ENCODE measurements around the gene THEMIS. TPM values are rescaled to one million over a fixed set of nuclear protein-coding genes. Genes with fewer than 3 reads are reported as not detected.

THEMIS gene, protein sequence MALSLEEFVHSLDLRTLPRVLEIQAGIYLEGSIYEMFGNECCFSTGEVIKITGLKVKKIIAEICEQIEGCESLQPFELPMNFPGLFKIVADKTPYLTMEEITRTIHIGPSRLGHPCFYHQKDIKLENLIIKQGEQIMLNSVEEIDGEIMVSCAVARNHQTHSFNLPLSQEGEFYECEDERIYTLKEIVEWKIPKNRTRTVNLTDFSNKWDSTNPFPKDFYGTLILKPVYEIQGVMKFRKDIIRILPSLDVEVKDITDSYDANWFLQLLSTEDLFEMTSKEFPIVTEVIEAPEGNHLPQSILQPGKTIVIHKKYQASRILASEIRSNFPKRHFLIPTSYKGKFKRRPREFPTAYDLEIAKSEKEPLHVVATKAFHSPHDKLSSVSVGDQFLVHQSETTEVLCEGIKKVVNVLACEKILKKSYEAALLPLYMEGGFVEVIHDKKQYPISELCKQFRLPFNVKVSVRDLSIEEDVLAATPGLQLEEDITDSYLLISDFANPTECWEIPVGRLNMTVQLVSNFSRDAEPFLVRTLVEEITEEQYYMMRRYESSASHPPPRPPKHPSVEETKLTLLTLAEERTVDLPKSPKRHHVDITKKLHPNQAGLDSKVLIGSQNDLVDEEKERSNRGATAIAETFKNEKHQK
- total RNA-seq = 1 to 10 TPM in 3 of 9 donors, under 1 TPM in 5, not detected in 1; 0.14 to 2.6 (median 0.39) TPM
- under 1 TPM; 0.07 to 0.31 (median 0.16) TPM for polyA plus RNA-seq
- long read RNA-seq, donor 1 = 0 reads
- long read RNA-seq, donor 2 = 0 reads
- long read RNA-seq, donor 3 = 0 reads
- long read RNA-seq, donor 4 = 0 reads
- long read RNA-seq, donor 5 = 0 reads
- long read RNA-seq, donor 6 = 0 reads
- long read RNA-seq, donor 7 = 0 reads
- long read RNA-seq, donor 8 = 0 reads
- long read RNA-seq, donor 9 = 0 reads
- long read RNA-seq, donor 10 = 0 reads

DNA sequence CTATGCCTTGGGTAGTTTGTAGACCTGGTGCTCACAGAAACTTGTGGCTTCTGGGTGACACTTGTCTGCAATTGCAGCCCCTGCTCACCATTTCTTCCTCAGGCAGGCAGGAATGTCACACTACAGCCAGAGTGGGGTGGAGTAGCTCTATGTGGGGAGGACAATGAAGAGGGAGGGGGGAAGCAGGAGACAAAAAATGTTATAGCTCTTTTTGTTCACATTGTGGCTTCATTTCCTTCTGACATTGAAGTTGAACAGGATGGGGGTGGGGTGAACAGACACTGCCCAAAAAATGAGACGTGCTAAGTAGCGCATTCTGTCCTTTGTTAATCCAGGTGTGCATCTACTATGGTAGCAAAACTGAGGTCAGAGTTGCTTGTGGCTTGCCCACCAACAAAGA is at the start of gene THEMIS:
THEMIS (minus strand) TSS at position 124 of the 400 bp plus-strand sequence. CDS start 126 bp downstream, outside the sequence.
- 72 to 92% (median 85%) methylated on average over 2 of the region's 2 CpGs for WGBS, 4 donors
- H3K4me3 ChIP-seq = no peak within 1 kb of the TSS
- intact Hi-C loops (cut with DNase I) = no loop called here

DNA sequence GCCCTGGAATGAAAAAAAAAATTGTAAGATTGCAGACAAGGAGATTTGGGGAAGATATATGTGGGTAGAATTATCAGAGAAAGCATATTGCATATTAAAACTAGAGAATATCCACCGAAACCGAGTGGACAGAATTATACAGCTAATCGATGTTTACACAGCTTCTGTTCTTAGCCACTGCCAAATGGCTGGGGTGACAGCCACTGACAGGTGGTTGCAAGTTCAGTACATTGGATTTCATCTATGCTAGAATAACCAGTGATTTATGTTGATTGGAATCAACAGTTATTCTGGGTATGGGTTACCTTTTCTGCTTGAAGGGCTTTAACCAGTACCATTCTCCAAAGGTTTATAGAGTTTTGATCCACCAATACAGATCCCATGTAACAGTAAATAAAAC is 48.4 kb upstream of the THEMIS start:
- WGBS, 4 donors = 82 to 90% (median 88%) methylated on average over 3 of the region's 3 CpGs
- Histone ChIP-seq H3K36me3 (replicated peaks in 1 of 2) (no peaks in the 10 kb centered on the region), H3K4me3 (no peak overlapping the region), H3K27me3 (no peaks in the 10 kb centered on the region), H3K4me1 (replicated peaks in 1 of 2) (no peaks in the 10 kb centered on the region), H3K27ac (no peak overlapping the region), H3K9me3 (replicated peaks in 1 of 3) (no peaks in the 10 kb centered on the region)
- no peak for DNase-seq
- intact Hi-C loops (cut with DNase I) = no loop called here
- TF ChIP-seq, protein P1, sequence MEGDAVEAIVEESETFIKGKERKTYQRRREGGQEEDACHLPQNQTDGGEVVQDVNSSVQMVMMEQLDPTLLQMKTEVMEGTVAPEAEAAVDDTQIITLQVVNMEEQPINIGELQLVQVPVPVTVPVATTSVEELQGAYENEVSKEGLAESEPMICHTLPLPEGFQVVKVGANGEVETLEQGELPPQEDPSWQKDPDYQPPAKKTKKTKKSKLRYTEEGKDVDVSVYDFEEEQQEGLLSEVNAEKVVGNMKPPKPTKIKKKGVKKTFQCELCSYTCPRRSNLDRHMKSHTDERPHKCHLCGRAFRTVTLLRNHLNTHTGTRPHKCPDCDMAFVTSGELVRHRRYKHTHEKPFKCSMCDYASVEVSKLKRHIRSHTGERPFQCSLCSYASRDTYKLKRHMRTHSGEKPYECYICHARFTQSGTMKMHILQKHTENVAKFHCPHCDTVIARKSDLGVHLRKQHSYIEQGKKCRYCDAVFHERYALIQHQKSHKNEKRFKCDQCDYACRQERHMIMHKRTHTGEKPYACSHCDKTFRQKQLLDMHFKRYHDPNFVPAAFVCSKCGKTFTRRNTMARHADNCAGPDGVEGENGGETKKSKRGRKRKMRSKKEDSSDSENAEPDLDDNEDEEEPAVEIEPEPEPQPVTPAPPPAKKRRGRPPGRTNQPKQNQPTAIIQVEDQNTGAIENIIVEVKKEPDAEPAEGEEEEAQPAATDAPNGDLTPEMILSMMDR (IDR thresholded peaks at IDR 0.05) = no peak
- no peak for TF ChIP-seq POLR2A (IDR thresholded peaks at IDR 0.05)

More for the DNA sequence above, at the start of gene THEMIS:
- Histone ChIP-seq H3K4me1 (replicated peaks in 1 of 2) (no peaks in the 10 kb centered on the region), H3K9me3 (replicated peaks in 1 of 3) (no peaks in the 10 kb centered on the region), H3K27me3 (no peaks in the 10 kb centered on the region), H3K36me3 (replicated peaks in 1 of 2) (no peaks in the 10 kb centered on the region), H3K27ac (no peak within 1 kb of the TSS)
- TF ChIP-seq, protein P1 (IDR thresholded peaks at IDR 0.05) = no peak
- no peak for TF ChIP-seq POLR2A (IDR thresholded peaks at IDR 0.05)
- DNase-seq = no peak

GRCh38 chr6:127946388-127946787 is 45.5 kb upstream of the THEMIS start:
- Histone ChIP-seq H3K9me3 (replicated peaks in 1 of 3) (no peaks in the 10 kb centered on the region), H3K27ac (no peak overlapping the region), H3K27me3 (no peaks in the 10 kb centered on the region), H3K4me1 (replicated peaks in 1 of 2) (no peaks in the 10 kb centered on the region), H3K4me3 (no peak overlapping the region), H3K36me3 (replicated peaks in 1 of 2) (no peaks in the 10 kb centered on the region)
- intact Hi-C loops (cut with DNase I) = no loop called here
- DNase-seq = no peak
- TF ChIP-seq, protein P1 (IDR thresholded peaks at IDR 0.05) = no peak
- TF ChIP-seq POLR2A (IDR thresholded peaks at IDR 0.05) = no peak
- 95 to 96% (median 95%) methylated on average over 2 of the region's 2 CpGs for WGBS, 4 donors

GRCh38 chr6:127945434-127946097 is 44.7 kb upstream of the THEMIS start:
- H3K4me3 ChIP-seq = no peak overlapping the region
- intact Hi-C loops (cut with DNase I) = no loop called here
- 65 to 78% (median 68%) methylated on average over 3 of the region's 3 CpGs for WGBS, 4 donors
- no peaks in the 10 kb centered on the region for H3K27me3 ChIP-seq
- DNase-seq = no peak
- H3K27ac ChIP-seq = no peak overlapping the region
- no peaks in the 10 kb centered on the region for H3K4me1 ChIP-seq (replicated peaks in 1 of 2)
- H3K9me3 ChIP-seq (replicated peaks in 1 of 3) = no peaks in the 10 kb centered on the region
- TF ChIP-seq, protein P1 (IDR thresholded peaks at IDR 0.05) = no peak
- TF ChIP-seq POLR2A (IDR thresholded peaks at IDR 0.05) = no peak
- H3K36me3 ChIP-seq (replicated peaks in 1 of 2) = no peaks in the 10 kb centered on the region
